Activated CD8-positive, alpha-beta memory T cell treated with anti-CD3 and anti-CD28 coated beads for 48 hours (primary cell): Measurements from ENCODE around the gene RNF212B.
"Not testable (repeated sequence)": the region's sequence is repeated elsewhere in the genome, so short reads cannot be mapped to it uniquely, and the experiment has no call there.

ENCODE experiments used
- DNase-seq, 3 experiments: peaks; one replicate each; pipeline ENCODE4 v3.0.0-alpha.2; 2020; ENCODE audit warnings: low read depth in 2 of 3, low spot score in 2 of 3

The RNF212B gene

GRCh38 chr14:23237772-23238594 lies at the start of gene RNF212B:
TSS of gene RNF212B (plus strand) at chr14:23237936. CDS start at chr14:23240346, 2,410 bp downstream.
- DNase-seq: peak; percentile 58 to 76 (median 67)

GRCh38 chr14:23193432-23193831 lies 44.3 kb upstream of the RNF212B start:
- DNase-seq: no peak

- no peak for DNase-seq
These were observed 42.1 kb upstream of the RNF212B start for GRCh38 chr14:23195552-23196101.

- DNase-seq: not testable (repeated sequence)
These were observed 41.2 kb upstream of the RNF212B start for GRCh38 chr14:23196487-23196886.

GRCh38 chr14:23199141-23199540 lies 38.6 kb upstream of the RNF212B start:
- not testable (repeated sequence) for DNase-seq

GRCh38 chr14:23202001-23202400 lies 35.7 kb upstream of the RNF212B start:
- DNase-seq: no peak

- DNase-seq: no peak
These were observed 31.2 kb upstream of the RNF212B start for GRCh38 chr14:23206422-23207145.

- DNase-seq: no peak
These were observed 30.6 kb upstream of the RNF212B start for GRCh38 chr14:23207146-23207540.

GRCh38 chr14:23208324-23208723 lies 29.4 kb upstream of the RNF212B start:
- no peak for DNase-seq

- DNase-seq: no peak
These were observed 27.9 kb upstream of the RNF212B start for GRCh38 chr14:23209651-23210423.

GRCh38 chr14:23215421-23215820 lies 22.3 kb upstream of the RNF212B start:
- no peak for DNase-seq

GRCh38 chr14:23217032-23218020 lies 20.4 kb upstream of the RNF212B start:
- no peak for DNase-seq

GRCh38 chr14:23219075-23219474 lies 18.7 kb upstream of the RNF212B start:
- no peak for DNase-seq

GRCh38 chr14:23224958-23225357 lies 12.8 kb upstream of the RNF212B start:
- not testable (repeated sequence) for DNase-seq

GRCh38 chr14:23227566-23227965 lies 10.2 kb upstream of the RNF212B start:
- no peak for DNase-seq

GRCh38 chr14:23228812-23229211 lies 8.9 kb upstream of the RNF212B start:
- DNase-seq: no peak

- DNase-seq: not testable (repeated sequence)
These were observed 5.4 kb upstream of the RNF212B start for GRCh38 chr14:23232241-23232808.

GRCh38 chr14:23240661-23241060 lies 2.9 kb downstream of the RNF212B start:
- no peak for DNase-seq

- DNase-seq: not testable (repeated sequence)
These were observed 3.5 kb downstream of the RNF212B start for GRCh38 chr14:23241061-23241715.
